H9 (cell line): ENCODE measurements around the gene LPGAT1. TPM values are rescaled to one million over a fixed set of nuclear protein-coding genes. Genes with fewer than 3 reads are reported as not detected.

ENCODE experiments used
- DNase-seq: peaks from one replicate; pipeline ENCODE4 v3.0.0-alpha.2; 2017
- H2AFZ ChIP-seq: one replicate; pipeline ENCODE4 v1.6.1; 2013; ENCODE audit warnings: mild to moderate bottlenecking, low read length, control low read depth, moderate library complexity
- H2AK5ac ChIP-seq: 2 replicates; pipeline ENCODE4 v1.6.1; 2013; ENCODE audit warnings: low read length, control low read depth, mixed read lengths; ENCODE audit not compliant: insufficient read length
- H2BK120ac ChIP-seq: one replicate; pipeline ENCODE4 v1.6.1; 2013; ENCODE audit warnings: low read depth, mild to moderate bottlenecking, low read length, control low read depth, inconsistent platforms; ENCODE audit not compliant: poor library complexity, severe bottlenecking
- H2BK12ac ChIP-seq: 2 replicates; pipeline ENCODE4 v1.6.1; 2013; ENCODE audit warnings: low read length, control low read depth, mixed read lengths, low read depth; ENCODE audit not compliant: insufficient read length
- H2BK15ac ChIP-seq: 2 replicates; pipeline ENCODE4 v1.6.1; 2013; ENCODE audit warnings: low read depth, low read length, control low read depth
- H2BK20ac ChIP-seq: one replicate; pipeline ENCODE4 v1.6.1; 2013; ENCODE audit warnings: low read depth, mild to moderate bottlenecking, low read length, control low read depth, inconsistent platforms; ENCODE audit not compliant: poor library complexity, severe bottlenecking
- H2BK5ac ChIP-seq: 2 replicates; pipeline ENCODE4 v1.6.1; 2013; ENCODE audit warnings: low read length, control low read depth, mixed read lengths; ENCODE audit not compliant: insufficient read length
- H3K14ac ChIP-seq: 2 replicates; pipeline ENCODE4 v1.6.1; 2013; ENCODE audit warnings: low read length, control low read depth; ENCODE audit not compliant: insufficient read depth
- H3K18ac ChIP-seq: 2 replicates; pipeline ENCODE4 v1.6.1; 2013; ENCODE audit warnings: low read depth, mild to moderate bottlenecking, mixed read lengths, low read length, control low read depth; ENCODE audit not compliant: insufficient read length
- H3K23ac ChIP-seq: 2 replicates; pipeline ENCODE4 v1.6.1; 2013; ENCODE audit warnings: low read length, control low read depth, mixed read lengths, low read depth; ENCODE audit not compliant: insufficient read length
- H3K23me2 ChIP-seq: 2 replicates; pipeline ENCODE4 v1.6.1; 2013; ENCODE audit warnings: low read depth, mild to moderate bottlenecking, mixed read lengths, low read length, control low read depth; ENCODE audit not compliant: insufficient read length, poor library complexity, severe bottlenecking
- H3K27ac ChIP-seq: 2 replicates; pipeline ENCODE4 v1.5.1; 2013; ENCODE audit warnings: low read length, control low read depth, mixed read lengths, low read depth; ENCODE audit not compliant: insufficient read length
- H3K27me3 ChIP-seq: 2 replicates; pipeline ENCODE4 v1.6.1; 2013; ENCODE audit warnings: low read length, control low read depth, inconsistent platforms; ENCODE audit not compliant: insufficient read depth
- H3K4ac ChIP-seq: 2 replicates; pipeline ENCODE4 v1.6.1; 2013; ENCODE audit warnings: low read depth, mild to moderate bottlenecking, control low read depth, inconsistent platforms, low read length, moderate library complexity
- H3K4me1 ChIP-seq: 2 replicates; pipeline ENCODE4 v1.6.1; 2013; ENCODE audit warnings: low read length, control low read depth, inconsistent platforms; ENCODE audit not compliant: insufficient read depth
- H3K4me2 ChIP-seq: 2 replicates; pipeline ENCODE4 v1.6.1; 2013; ENCODE audit warnings: low read length, control low read depth, mixed read lengths; ENCODE audit not compliant: insufficient read length, insufficient read depth
- H3K56ac ChIP-seq: 2 replicates; pipeline ENCODE4 v1.6.1; 2013; ENCODE audit warnings: low read depth, mild to moderate bottlenecking, mixed read lengths, low read length, control low read depth; ENCODE audit not compliant: insufficient read length
- H3K79me1 ChIP-seq: 2 replicates; pipeline ENCODE4 v1.6.1; 2013; ENCODE audit warnings: low read depth, mild to moderate bottlenecking, moderate library complexity, low read length, control low read depth, inconsistent platforms; ENCODE audit not compliant: insufficient read depth, poor library complexity, severe bottlenecking
- H3K79me2 ChIP-seq: 2 replicates; pipeline ENCODE4 v1.6.1; 2013; ENCODE audit warnings: low read length, control low read depth, inconsistent platforms; ENCODE audit not compliant: insufficient read depth
- H3K9ac ChIP-seq: 2 replicates; pipeline ENCODE4 v1.6.1; 2013; ENCODE audit warnings: low read length, control low read depth, mixed read lengths; ENCODE audit not compliant: insufficient read length; ENCODE audit errors: extremely low read depth
- H3K9me3 ChIP-seq: one replicate; pipeline ENCODE4 v1.6.1; 2013; ENCODE audit warnings: low read depth, low read length, inconsistent platforms; ENCODE audit not compliant: control insufficient read depth
- H3T11ph ChIP-seq: one replicate; pipeline ENCODE4 v1.6.1; 2013; ENCODE audit warnings: mild to moderate bottlenecking, low read length, control low read depth, inconsistent platforms
- H4K20me1 ChIP-seq: one replicate; pipeline ENCODE4 v1.6.1; 2013; ENCODE audit not compliant: control insufficient read depth, insufficient read length, insufficient read depth
- H4K5ac ChIP-seq: 2 replicates; pipeline ENCODE4 v1.6.1; 2013; ENCODE audit warnings: low read depth, mild to moderate bottlenecking, mixed read lengths, low read length, control low read depth; ENCODE audit not compliant: insufficient read length
- H4K8ac ChIP-seq: replicated peaks from 2 replicates; pipeline ENCODE4 v1.6.1; 2013; ENCODE audit warnings: low read length, control low read depth, mixed read lengths, low read depth; ENCODE audit not compliant: insufficient read length
- H4K91ac ChIP-seq: 2 replicates; pipeline ENCODE4 v1.6.1; 2013; ENCODE audit warnings: low read depth, mild to moderate bottlenecking, moderate library complexity, mixed read lengths, low read length, control low read depth; ENCODE audit not compliant: insufficient read length
- H3K27ac Mint-ChIP-seq, 3 experiments: 2 replicates in 2 of 3; 3 replicates in 1 of 3; pipeline ENCODE4 v1.8.0; 2020 to 2021; ENCODE audit warnings: mixed read lengths in 3 of 3, mild to moderate bottlenecking in 1 of 3, moderate library complexity in 1 of 3
- H3K27me3 Mint-ChIP-seq: 2 replicates; pipeline ENCODE4 v1.8.0; 2021; ENCODE audit warnings: low read depth, mild to moderate bottlenecking, moderate library complexity, mixed read lengths
- H3K36me3 Mint-ChIP-seq, 3 experiments: 2 replicates in 2 of 3; 3 replicates in 1 of 3; pipeline ENCODE4 v1.8.0; 2020 to 2021; ENCODE audit warnings: low read depth in 3 of 3, mixed read lengths in 3 of 3; ENCODE audit not compliant: insufficient read depth in 1 of 3
- H3K4me1 Mint-ChIP-seq, 2 experiments: 2 replicates each; pipeline ENCODE4 v1.8.0; 2020; ENCODE audit warnings: mixed read lengths in 2 of 2
- H3K4me3 Mint-ChIP-seq, 2 experiments: 2 replicates in 1 of 2; 3 replicates in 1 of 2; pipeline ENCODE4 v1.8.0; 2020 to 2021; ENCODE audit warnings: mild to moderate bottlenecking in 2 of 2, mixed read lengths in 2 of 2, moderate library complexity in 1 of 2
- H3K9me3 Mint-ChIP-seq, 2 experiments: 2 replicates in 1 of 2; 3 replicates in 1 of 2; pipeline ENCODE4 v1.8.0; 2020; ENCODE audit warnings: mild to moderate bottlenecking in 2 of 2, mixed read lengths in 2 of 2, moderate library complexity in 1 of 2
- CTCF ChIP-seq: fragments of 200-600 bp; sonication (generic); conservative IDR thresholded peaks from 3 replicates; pipeline ENCODE4 v1.8.0; 2021; ENCODE audit warnings: antibody characterized with exemption, mild to moderate bottlenecking
- WGBS: extraction: QIAGEN DNeasy Blood & Tissue Kit; methylation state at CpG from one replicate; pipeline ENCODE4 v1.1.7; 2013; ENCODE audit warnings: missing lambda C conversion rate, low lambda C conversion rate, mixed read lengths; ENCODE audit not compliant: insufficient read length; ENCODE audit errors: extremely low coverage; 5-methylcytosine and 5-hydroxymethylcytosine counted together
- total RNA-seq: library from RNA; stranded (reverse); gene quantifications from 2 replicates; pipeline ENCODE4 v1.2.1, GENCODE V29; 2021

The LPGAT1 gene
- total RNA-seq, 1 experiment from 2014 or later, result 12.2 TPM

- Mint-ChIP-seq H3K27ac (peak overlapping the region in 2 of 3 experiments; percentile 30 to 89; a peak in 3 of 7 replicates), H3K4me1 (peaks cover 26 to 43% of the 10 kb centered on the region in 2 experiments), H3K36me3 (peaks cover 5 to 10% (median 8%) of the 10 kb centered on the region in 3 experiments; a peak in 5 of 7 replicates), H3K9me3 (peaks cover 6 to 7% of the 10 kb centered on the region in 2 experiments; a peak in 4 of 5 replicates), H3K27me3 (no peaks in the 10 kb centered on the region), H3K4me3 (no peak overlapping the region)
- no peak overlapping the region for H2AK5ac ChIP-seq
- H3K79me1 ChIP-seq, result no peaks in the 10 kb centered on the region
- DNase-seq, result no peak
- no CpG with 5 or more reads among the region's 2 CpGs for WGBS
- H3K9ac ChIP-seq, result no peak overlapping the region
- no peak overlapping the region for H2BK120ac ChIP-seq
- no peak overlapping the region for H3K14ac ChIP-seq
- H3K23me2 ChIP-seq, result no peaks in the 10 kb centered on the region
- H3K27me3 ChIP-seq, result no peaks in the 10 kb centered on the region
- H2BK5ac ChIP-seq, result no peak overlapping the region
- no peaks in the 10 kb centered on the region for H3K9me3 ChIP-seq
- H3K18ac ChIP-seq, result no peak overlapping the region
- no peak overlapping the region for H3K27ac ChIP-seq
- no peak overlapping the region for H3K56ac ChIP-seq
- H3K4me1 ChIP-seq, result no peaks in the 10 kb centered on the region
- no peaks in the 10 kb centered on the region for H4K20me1 ChIP-seq
- no peak overlapping the region for H2BK12ac ChIP-seq
- no peaks in the 10 kb centered on the region for H3K79me2 ChIP-seq
- no peak overlapping the region for H4K91ac ChIP-seq
- H4K5ac ChIP-seq, result no peak overlapping the region
- no peak overlapping the region for H2BK15ac ChIP-seq
- H3K23ac ChIP-seq, result no peak overlapping the region
- no peak overlapping the region for H3K4me2 ChIP-seq
- no peak overlapping the region for H4K8ac ChIP-seq
- no peak overlapping the region for H2BK20ac ChIP-seq
- H2AFZ ChIP-seq, result no peak overlapping the region
- H3K4ac ChIP-seq, result no peak overlapping the region
- no peak for TF ChIP-seq CTCF
- no peak overlapping the region for H3T11ph ChIP-seq
These were observed 77.5 kb downstream of the LPGAT1 start for GRCh38 chr1:211752951-211753486.
